IMR-90 (cell line): ENCODE results near the gene TAAR2. TPM values are rescaled to one million over a fixed set of nuclear protein-coding genes. Genes with fewer than 3 reads are reported as not detected.
A peak's percentile ranks its signal among the peaks of the same experiment; 100 is the strongest.

Experiments
- ATAC-seq: fragments of 200-7000 bp; cut with Tn5 transposase; 2 replicates; pipeline ENCODE4 v1.9.1; 2020; ENCODE audit warnings: low read depth, mild to moderate bottlenecking, moderate library complexity
- BruUV-seq: library from RNA; stranded (reverse); fragments of 400-500 nt; replicated peaks from 2 replicates; lab custom pipeline; 2021; lab: Mats Ljungman, UMichigan
- CTCF ChIA-PET: fragments of 300-600 bp; formaldehyde crosslinking; extraction: SDS; loops from one replicate; lab custom pipeline; 2021; ENCODE audit warnings: antibody characterized with exemption; lab: Yijun Ruan, JAX
- POLR2A ChIA-PET: fragments of 300-600 bp; sonication (Branson Sonifier 250); formaldehyde crosslinking; loops from one replicate; lab custom pipeline; 2022; ENCODE audit warnings: antibody characterized with exemption; ENCODE audit not compliant: unreplicated experiment; lab: Charles Lee
- DNase-seq: peaks from one replicate; pipeline ENCODE4 v3.0.0; 2013
- H2AFZ ChIP-seq: replicated peaks from 2 replicates; pipeline ENCODE3; 2013; ENCODE audit warnings: low read length, mild to moderate bottlenecking; ENCODE audit not compliant: poor library complexity
- H2AK5ac ChIP-seq: 2 replicates; pipeline ENCODE4 v1.6.1; 2013; ENCODE audit warnings: low read depth, low read length, inconsistent platforms
- H2AK9ac ChIP-seq: replicated peaks from 2 replicates; pipeline ENCODE3; 2013; ENCODE audit warnings: mild to moderate bottlenecking, low read depth, low read length, moderate library complexity; ENCODE audit not compliant: poor library complexity
- H2BK120ac ChIP-seq: 2 replicates; pipeline ENCODE4 v1.6.1; 2013; ENCODE audit warnings: low read depth, low read length, inconsistent platforms
- H2BK15ac ChIP-seq: 3 replicates; pipeline ENCODE4 v1.6.1; 2013; ENCODE audit warnings: low read depth, low read length, inconsistent platforms
- H2BK20ac ChIP-seq: 2 replicates; pipeline ENCODE4 v1.6.1; 2013; ENCODE audit warnings: low read depth, mild to moderate bottlenecking, inconsistent platforms, low read length, moderate library complexity
- H2BK5ac ChIP-seq: 2 replicates; pipeline ENCODE4 v1.6.1; 2013; ENCODE audit warnings: mild to moderate bottlenecking, low read depth, low read length, inconsistent platforms; ENCODE audit not compliant: poor library complexity, severe bottlenecking
- H3K14ac ChIP-seq: replicated peaks from 2 replicates; pipeline ENCODE4 v1.6.1; 2013; ENCODE audit warnings: low read depth, low read length, inconsistent platforms
- H3K18ac ChIP-seq: 2 replicates; pipeline ENCODE4 v1.6.1; 2013; ENCODE audit warnings: low read depth, low read length, control low read depth
- H3K23ac ChIP-seq: 2 replicates; pipeline ENCODE4 v1.6.1; 2013; ENCODE audit warnings: low read depth, low read length, inconsistent platforms
- H3K27ac ChIP-seq: 2 replicates; pipeline ENCODE4 v1.5.1; 2013; ENCODE audit warnings: mild to moderate bottlenecking, control low read depth, low read length; ENCODE audit not compliant: insufficient read depth
- H3K27me3 ChIP-seq: 2 replicates; pipeline ENCODE4 v1.6.1; 2013; ENCODE audit warnings: low read length; ENCODE audit not compliant: control insufficient read depth, insufficient read depth
- H3K36me3 ChIP-seq: 2 replicates; pipeline ENCODE4 v1.6.1; 2013; ENCODE audit warnings: low read length, mixed read lengths; ENCODE audit not compliant: control insufficient read depth, insufficient read depth
- H3K4ac ChIP-seq: 2 replicates; pipeline ENCODE4 v1.6.1; 2013; ENCODE audit warnings: low read depth, low read length, inconsistent platforms
- H3K4me1 ChIP-seq: 2 replicates; pipeline ENCODE4 v1.6.1; 2013; ENCODE audit warnings: low read length, mixed read lengths; ENCODE audit not compliant: control insufficient read depth, insufficient read depth
- H3K4me2 ChIP-seq: 2 replicates; pipeline ENCODE4 v1.6.1; 2013; ENCODE audit warnings: low read depth, mild to moderate bottlenecking, control low read depth, low read length, moderate library complexity
- H3K4me3 ChIP-seq: 2 replicates; pipeline ENCODE4 v1.5.1; 2013; ENCODE audit warnings: low read depth, mild to moderate bottlenecking, control low read depth, low read length, moderate library complexity; ENCODE audit not compliant: insufficient read depth
- H3K56ac ChIP-seq: 2 replicates; pipeline ENCODE4 v1.6.1; 2013; ENCODE audit warnings: low read length, inconsistent platforms; ENCODE audit not compliant: insufficient read depth; ENCODE audit errors: extremely low read depth
- H3K79me1 ChIP-seq, 2 experiments: 2 replicates each; pipeline ENCODE4 v1.6.1; 2013; ENCODE audit warnings: low read length in 2 of 2, inconsistent platforms in 1 of 2, low read depth in 1 of 2
- H3K9ac ChIP-seq: 2 replicates; pipeline ENCODE4 v1.6.1; 2013; ENCODE audit warnings: low read depth, low read length, control low read depth
- H3K9me1 ChIP-seq: 2 replicates; pipeline ENCODE4 v1.6.1; 2013; ENCODE audit warnings: low read length, inconsistent platforms; ENCODE audit not compliant: insufficient read depth
- H3K9me3 ChIP-seq: 2 replicates; pipeline ENCODE4 v1.6.1; 2013; ENCODE audit warnings: low read length; ENCODE audit not compliant: control insufficient read depth, insufficient read depth
- H4K20me1 ChIP-seq: 2 replicates; pipeline ENCODE4 v1.6.1; 2013; ENCODE audit warnings: low read length, inconsistent platforms; ENCODE audit not compliant: insufficient read depth
- H4K5ac ChIP-seq: 2 replicates; pipeline ENCODE4 v1.6.1; 2013; ENCODE audit warnings: mild to moderate bottlenecking, low read depth, low read length, control low read depth
- H4K8ac ChIP-seq, 2 experiments: 2 replicates each; pipeline ENCODE4 v1.6.1; 2013; ENCODE audit warnings: low read depth in 2 of 2, low read length in 2 of 2, control low read depth in 1 of 2, inconsistent platforms in 1 of 2
- H4K91ac ChIP-seq: 2 replicates; pipeline ENCODE4 v1.6.1; 2013; ENCODE audit warnings: low read depth, low read length, inconsistent platforms; ENCODE audit not compliant: insufficient read depth
- BHLHE40 ChIP-seq: fragments of 150-350 bp; IDR thresholded peaks from 2 replicates; pipeline ENCODE4 v1.6.1; 2016; ENCODE audit warnings: mild to moderate bottlenecking, low read depth, low read length
- CEBPB ChIP-seq: IDR thresholded peaks from 2 replicates; pipeline ENCODE4 v1.6.1; 2012; ENCODE audit warnings: low read depth, low read length, improper control_type of control experiment
- MAFK ChIP-seq: IDR thresholded peaks from 2 replicates; pipeline ENCODE4 v1.6.1; 2012; ENCODE audit warnings: low read depth, low read length, improper control_type of control experiment
- NFE2L2 ChIP-seq: fragments of 150-350 bp; IDR thresholded peaks from 2 replicates; pipeline ENCODE4 v1.6.1; 2016; ENCODE audit warnings: low read depth, mild to moderate bottlenecking, low read length
- RFX5 ChIP-seq: IDR thresholded peaks from 2 replicates; pipeline ENCODE4 v1.8.0; 2012; ENCODE audit warnings: low read depth, mild to moderate bottlenecking, low read length, moderate library complexity
- WGBS, 2 experiments: methylation state at CpG; one replicate each; pipeline versions ENCODE4 v1.1.5 to v1.1.7; 2013; ENCODE audit warnings: missing lambda C conversion rate in 2 of 2; ENCODE audit not compliant: insufficient read length in 1 of 2; ENCODE audit errors: extremely low coverage in 2 of 2; 5-methylcytosine and 5-hydroxymethylcytosine counted together
- dilution Hi-C: fragments of 300-500 bp; cut with HindIII; formaldehyde crosslinking; loops from one replicate; pipeline ENCODE4 v1.14.3; 2018; ENCODE audit warnings: low sequenced_read_pairs; ENCODE audit not compliant: unreplicated experiment
- in situ Hi-C: fragments of 300-500 bp; cut with MboI; formaldehyde crosslinking; loops from 3 replicates; pipeline ENCODE4 v1.14.3; 2019; ENCODE audit warnings: low sequenced_read_pairs, inconsistent platforms, mixed read lengths
- intact Hi-C: fragments of 100-400 bp; cut with micrococcal nuclease; formaldehyde crosslinking; loops from 2 replicates; pipeline ENCODE4 v1.10.0; 2022
- polyA plus RNA-seq, 3 experiments: library from polyadenylated mRNA; depleted of rRNA; stranded (reverse); fragments of >200 nt; gene quantifications; 2 replicates each; pipeline ENCODE4 v1.2.3, GENCODE V29; 2012; ENCODE audit warnings: low replicate concordance in 1 of 3
- total RNA-seq: library from RNA; depleted of rRNA; stranded (reverse); fragments of >200 nt; gene quantifications from 2 replicates; pipeline ENCODE4 v1.2.3, GENCODE V29; 2012

The TAAR2 gene
- total and polyA plus RNA-seq, 2 of the 4 experiments (the other 2 are of a cell fraction), result not detected

- dilution Hi-C loops (no loop called here), intact Hi-C loops (no loop called here), in situ Hi-C loops (no loop called here)
- H2AK9ac ChIP-seq, result no peak overlapping the region
- no peaks in the 10 kb centered on the region for H3K9me1 ChIP-seq
- H3K56ac ChIP-seq, result no peak overlapping the region
- H3K4me2 ChIP-seq, result no peak overlapping the region
- no peak overlapping the region for H3K18ac ChIP-seq
- no peak overlapping the region for H2BK15ac ChIP-seq
- H3K9me3 ChIP-seq, result peaks cover 3% of the 10 kb centered on the region
- peaks cover 42% of the 10 kb centered on the region for H3K27me3 ChIP-seq
- H4K91ac ChIP-seq, result no peak overlapping the region
- H4K20me1 ChIP-seq, result no peaks in the 10 kb centered on the region
- H2BK120ac ChIP-seq, result no peak overlapping the region
- no peak overlapping the region for H3K4ac ChIP-seq
- H3K4me3 ChIP-seq, result no peak overlapping the region
- DNase-seq (no peak), ATAC-seq (no peak)
- no peak overlapping the region for H4K5ac ChIP-seq
- H3K4me1 ChIP-seq, result no peaks in the 10 kb centered on the region
- no peak overlapping the region for H3K14ac ChIP-seq
- no peak overlapping the region for H3K27ac ChIP-seq
- CTCF ChIA-PET, result no interaction called here
- H3K9ac ChIP-seq, result no peak overlapping the region
- H4K8ac ChIP-seq, result no peak overlapping the region
- H2AFZ ChIP-seq, result no peak overlapping the region
- TF ChIP-seq MAFK (peak; percentile 56), NFE2L2 (no peak), RFX5 (no peak), BHLHE40 (no peak), CEBPB (no peak)
- no TSS peak for BruUV-seq
- H3K79me1 ChIP-seq, result no peaks in the 10 kb centered on the region
- no peak overlapping the region for H2BK20ac ChIP-seq
- no peak overlapping the region for H2AK5ac ChIP-seq
- no CpG with 5 or more reads among the region's 1 CpG for WGBS, 2 experiments
- no peaks in the 10 kb centered on the region for H3K36me3 ChIP-seq
- POLR2A ChIA-PET, result no interaction called here
- H2BK5ac ChIP-seq, result no peak overlapping the region
- H3K23ac ChIP-seq, result no peak overlapping the region
These were observed 39.4 kb downstream of the TAAR2 start for GRCh38 chr6:132584698-132585097.
